GM19043 (cell line): Measurements from ENCODE around the gene HEXD.

ENCODE experiments used
- ATAC-seq: cut with Tn5 transposase; IDR thresholded peaks from one replicate; pipeline ENCODE4 v1.9.1; 2021; ENCODE audit warnings: low read depth; ENCODE audit not compliant: unreplicated experiment

HEXD gene

DNA sequence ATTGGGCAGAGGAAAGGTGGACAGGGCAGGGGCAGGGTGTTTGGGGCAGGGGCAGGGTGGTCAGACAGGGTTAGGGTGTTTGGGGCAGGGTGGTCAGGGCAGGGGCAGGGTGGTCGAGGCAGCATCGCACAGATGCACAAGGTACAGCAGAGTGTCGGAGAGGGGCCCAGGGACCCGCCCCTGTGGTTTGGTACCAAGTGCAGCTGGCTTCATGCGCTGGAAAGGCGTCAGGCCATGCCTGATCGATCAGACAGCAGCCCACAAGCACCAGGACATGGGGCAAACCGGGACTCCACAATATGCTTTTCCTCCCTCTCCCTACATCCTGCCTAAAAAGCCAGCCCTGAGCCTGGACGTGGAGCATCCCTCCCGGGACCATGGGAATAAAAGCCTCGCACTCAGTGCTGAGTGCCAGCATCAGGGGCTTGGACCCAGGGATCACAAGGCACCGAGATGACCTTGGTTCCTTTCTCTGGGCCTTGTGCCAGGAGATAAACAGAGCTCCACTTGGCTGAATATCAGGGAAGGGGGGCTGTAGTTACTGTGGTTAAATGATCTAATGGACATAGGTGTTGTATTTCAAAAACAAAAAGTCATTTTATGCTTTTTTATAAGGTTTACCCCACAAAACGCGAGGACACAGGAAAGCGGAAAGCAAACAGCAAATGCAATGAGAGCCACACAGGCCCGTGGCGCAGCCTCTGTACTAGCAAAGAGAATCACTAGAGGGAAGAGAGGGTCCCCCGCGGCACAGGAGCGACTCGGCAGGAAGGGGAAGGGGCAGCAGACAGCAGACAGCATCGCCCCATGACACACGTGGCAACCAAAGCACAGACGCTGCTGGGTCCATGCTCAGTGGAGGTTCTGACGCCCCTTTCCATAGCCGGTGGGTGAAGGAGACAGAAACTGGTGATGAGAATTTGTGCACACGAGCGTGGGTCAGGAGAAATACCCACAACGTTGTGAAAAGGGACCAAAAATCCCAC lies 5.3 kb upstream of the HEXD start:
- ATAC-seq, result no peak

DNA sequence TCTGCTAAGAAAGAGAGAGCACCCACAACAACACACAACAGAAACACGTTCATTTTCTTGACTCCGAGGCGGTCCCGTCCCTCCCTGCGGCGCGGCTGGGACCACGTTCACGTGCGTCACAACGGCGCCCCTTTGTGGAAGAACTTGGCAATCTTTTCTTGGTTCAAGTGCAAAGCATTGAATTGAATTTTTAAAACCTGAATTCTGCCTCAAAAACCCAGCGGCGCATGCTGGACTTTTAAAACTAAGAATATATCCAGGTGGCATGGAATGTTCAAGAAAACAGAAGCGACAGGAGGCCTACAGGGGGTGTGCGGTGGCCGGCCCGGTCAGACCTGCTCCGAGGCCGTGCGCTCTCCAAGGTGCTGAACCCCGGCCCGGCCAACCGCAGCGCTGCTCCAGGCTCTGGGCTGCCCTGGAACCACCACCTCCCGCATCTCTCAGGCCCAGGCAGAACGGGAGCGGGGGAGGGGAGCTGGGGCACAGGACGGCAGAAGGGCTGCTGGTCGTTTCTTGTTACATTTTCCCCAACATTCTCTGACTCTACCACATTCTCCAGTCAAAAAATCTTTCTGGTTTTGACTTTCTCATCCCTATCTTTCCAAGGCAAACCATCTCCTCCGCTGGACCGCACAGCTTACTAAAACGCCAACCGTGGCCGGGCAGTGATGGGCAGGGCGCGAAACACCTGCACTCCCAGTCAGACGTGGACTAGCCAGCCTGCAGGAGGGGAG lies 3.4 kb upstream of the HEXD start:
- no peak for ATAC-seq

DNA sequence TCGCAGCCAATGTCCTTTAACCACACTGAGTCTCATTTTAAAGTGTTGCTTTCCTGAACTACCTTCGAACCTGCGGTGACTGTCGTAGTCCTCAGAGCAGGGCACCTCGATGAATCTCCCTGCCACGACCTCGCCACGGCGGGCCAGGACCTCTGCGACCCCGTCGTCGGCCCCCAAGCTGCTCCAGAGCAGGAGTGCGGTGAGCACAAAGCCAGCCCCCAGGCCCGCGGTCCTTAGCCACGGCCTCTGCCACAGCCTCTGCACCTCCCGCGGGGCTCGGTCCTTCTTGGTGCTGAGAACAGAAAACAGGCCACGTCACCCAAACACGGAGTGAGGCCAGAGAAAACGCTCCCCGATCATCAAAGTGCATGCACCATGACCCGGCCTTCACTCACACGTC lies 2.8 kb upstream of the HEXD start:
- ATAC-seq, result no peak

DNA sequence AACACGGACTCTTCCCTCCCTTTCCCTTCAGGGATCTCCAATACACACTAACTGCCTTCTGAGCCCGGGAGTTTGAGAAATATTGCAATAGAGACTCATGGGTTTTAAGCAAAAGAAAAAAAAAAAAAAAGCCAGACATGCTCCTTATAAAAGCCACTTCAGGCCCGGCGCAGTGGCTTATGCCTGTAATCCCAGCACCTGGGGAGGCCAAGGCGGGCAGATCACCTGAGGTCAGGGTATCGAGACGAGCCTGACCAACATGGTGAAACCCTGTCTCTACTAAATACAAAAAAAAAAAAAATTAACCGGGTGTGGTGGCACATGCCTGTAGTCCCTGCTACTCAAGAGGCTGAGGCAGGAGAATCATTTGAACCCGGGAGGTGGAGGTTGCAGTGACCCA lies 2.4 kb upstream of the HEXD start:
- no peak for ATAC-seq

DNA sequence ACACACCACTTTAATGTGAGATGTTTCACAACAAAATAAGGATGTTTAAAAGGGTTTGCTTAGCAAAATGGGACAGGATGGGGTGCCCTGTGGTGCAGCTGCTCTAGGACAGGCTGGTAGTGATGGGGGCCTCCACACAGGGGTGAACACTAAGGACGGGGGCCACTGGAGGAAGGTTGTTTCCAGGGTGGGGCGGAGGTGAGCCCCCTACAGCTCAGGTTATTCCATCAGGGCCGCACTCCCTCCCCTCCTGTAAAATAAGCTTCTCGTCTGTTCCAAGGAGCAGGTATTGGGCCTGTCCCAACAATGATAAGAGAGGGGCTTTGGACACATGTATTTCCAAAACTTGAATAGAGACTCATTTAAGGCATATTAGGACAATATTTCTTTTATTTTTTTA lies 1.9 kb upstream of the HEXD start:
- ATAC-seq, result no peak

DNA sequence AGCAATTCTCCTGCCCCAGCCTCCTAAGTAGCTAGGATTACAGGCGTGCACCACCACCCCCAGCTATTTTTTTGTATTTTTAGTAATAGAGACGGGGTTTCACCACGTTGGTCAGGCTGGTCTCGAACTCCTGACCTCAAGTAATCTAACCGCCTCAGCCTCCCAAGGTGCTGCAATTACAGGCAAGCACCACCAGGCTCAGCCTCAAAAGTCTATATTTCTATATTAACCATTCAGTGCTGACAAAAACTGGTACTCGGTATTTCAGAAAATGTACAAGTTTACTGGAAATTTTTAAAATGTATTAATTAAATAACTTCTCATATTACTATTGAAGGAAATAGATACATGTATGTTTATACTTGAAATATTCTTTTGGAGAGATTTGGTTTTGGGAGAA lies 1.4 kb upstream of the HEXD start:
- ATAC-seq, result no peak

DNA sequence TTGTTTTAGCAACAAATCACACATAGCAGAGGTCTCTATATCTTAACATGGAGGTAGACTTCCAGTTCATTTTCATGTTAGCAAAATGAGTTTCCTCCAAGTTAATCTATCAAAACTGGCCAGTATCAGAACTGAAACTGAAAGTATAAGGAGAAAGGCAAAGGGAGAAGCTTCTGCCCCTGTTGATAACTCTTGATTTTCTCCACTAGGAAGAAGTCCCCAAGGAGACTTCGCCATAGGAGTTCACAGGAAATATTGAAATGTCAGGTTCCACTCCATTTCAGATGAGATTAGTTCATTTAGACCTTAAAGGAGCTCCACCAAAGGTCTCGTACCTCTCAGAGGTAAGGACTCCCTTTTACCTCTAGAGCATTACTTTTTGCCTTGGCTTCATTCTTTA lies 1.4 kb downstream of the HEXD start:
- no peak for ATAC-seq

DNA sequence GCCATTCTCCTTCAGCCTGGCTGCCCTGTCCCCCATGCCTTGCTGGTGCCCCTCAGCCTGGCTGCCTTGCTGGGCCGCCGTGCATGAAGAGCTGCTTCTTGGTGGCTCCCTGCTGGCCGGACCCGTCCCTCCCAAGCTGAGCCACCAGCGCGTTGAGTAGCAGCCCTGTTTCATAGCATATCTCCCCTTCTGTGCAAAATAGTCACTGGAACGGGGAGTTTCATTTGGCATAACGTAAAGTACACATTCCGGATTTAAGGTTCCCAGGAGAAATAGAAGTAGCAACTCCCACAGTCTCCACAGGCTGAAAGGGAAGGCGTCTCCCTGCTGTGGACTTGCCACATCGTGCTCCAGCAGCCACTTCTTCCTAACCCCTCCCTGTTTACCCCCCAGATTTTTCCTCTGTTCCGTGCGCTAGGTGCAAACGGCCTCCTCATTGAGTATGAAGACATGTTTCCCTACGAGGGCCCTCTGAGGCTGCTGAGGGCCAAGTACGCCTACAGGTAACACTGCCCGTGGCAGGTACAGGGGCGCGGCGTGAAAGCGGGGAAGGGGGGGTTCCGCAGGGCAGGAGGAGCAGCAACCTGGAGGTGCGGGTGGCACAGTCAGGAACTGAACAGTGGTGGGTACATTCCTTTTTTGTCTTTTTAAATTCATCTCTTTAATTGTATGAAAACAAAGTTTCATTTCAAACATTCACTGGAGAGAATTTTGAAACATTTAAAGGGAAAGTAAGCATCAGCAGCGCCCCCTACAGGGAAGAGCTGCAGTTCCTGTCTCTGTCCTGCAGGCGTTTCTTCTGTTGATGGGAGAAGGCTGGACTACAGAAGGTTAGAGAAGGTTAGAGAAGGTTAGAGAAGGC lies 6.1 kb downstream of the HEXD start:
- ATAC-seq, result no peak

DNA sequence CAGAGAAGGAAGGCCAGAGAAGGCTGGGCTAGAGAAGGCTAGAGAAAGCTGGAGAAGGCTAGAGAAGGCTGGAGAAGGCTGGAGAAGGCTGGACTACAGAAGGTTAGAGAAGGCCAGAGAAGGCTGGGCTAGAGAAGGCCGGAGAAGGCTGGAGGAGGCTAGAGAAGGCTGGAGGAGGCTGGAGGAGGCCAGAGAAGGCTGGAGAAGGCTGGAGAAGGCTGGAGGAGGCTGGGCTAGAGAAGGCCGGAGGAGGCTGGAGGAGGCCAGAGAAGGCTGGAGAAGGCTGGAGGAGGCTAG lies 6.7 kb downstream of the HEXD start:
- no peak for ATAC-seq

DNA sequence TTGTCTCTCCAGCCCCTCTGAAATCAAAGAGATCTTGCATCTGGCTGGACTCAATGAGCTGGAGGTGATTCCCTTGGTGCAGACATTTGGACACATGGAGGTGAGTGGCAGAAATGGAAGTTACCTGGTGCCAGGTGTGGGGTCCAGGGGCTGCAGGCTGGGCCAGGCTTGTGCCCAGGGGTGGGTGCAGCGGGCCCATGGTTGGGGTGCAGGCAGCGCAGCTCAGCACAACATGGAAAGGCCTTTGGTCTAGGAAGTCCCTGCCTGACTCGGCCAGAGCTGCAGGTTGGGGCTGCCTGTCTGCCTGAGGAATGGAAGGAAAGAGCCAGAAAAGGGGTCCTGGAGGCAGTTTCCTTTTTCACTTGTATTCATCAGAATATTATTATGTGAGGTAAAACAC lies 10.4 kb downstream of the HEXD start:
- ATAC-seq, result no peak

DNA sequence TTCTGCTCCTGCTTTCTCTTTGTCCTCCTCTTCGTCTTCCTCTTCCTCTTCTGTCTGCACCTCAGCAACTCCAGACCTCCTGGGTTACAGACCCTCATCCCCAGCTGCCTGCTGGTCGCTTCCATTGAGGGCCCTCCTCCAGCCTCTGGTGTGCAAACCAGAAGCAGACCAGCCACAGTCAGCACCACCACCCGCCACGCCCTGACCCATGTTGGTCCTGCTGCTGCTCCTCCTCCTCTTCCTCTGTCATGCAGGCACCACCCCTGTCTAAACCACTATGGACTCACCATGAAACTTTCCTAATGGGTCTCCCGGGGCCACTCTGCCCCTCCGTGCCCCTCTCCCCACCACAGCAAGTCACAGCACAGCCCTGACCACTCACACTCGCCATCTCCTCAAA lies 11.7 kb downstream of the HEXD start:
- no peak for ATAC-seq

DNA sequence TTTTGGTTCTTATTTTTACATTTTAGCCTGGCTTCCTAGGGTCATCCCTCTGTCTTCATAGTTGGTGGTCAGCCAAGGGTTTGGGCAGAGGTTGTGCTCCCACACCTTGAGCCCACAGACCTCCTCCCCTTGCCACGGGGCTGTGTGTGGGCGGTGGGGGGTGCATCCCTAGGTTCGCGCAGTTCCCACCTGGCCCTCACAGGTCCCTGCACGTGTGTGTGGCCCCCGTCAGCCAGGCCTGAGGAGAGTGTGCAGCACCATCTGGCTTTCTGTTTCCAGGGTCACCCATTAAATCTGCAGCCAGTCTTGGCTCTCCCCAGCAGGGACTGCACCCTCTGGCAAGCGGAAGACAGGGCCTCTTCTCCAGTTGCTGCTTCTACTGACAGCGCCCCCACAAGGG lies 13.9 kb downstream of the HEXD start:
- ATAC-seq, result no peak

DNA sequence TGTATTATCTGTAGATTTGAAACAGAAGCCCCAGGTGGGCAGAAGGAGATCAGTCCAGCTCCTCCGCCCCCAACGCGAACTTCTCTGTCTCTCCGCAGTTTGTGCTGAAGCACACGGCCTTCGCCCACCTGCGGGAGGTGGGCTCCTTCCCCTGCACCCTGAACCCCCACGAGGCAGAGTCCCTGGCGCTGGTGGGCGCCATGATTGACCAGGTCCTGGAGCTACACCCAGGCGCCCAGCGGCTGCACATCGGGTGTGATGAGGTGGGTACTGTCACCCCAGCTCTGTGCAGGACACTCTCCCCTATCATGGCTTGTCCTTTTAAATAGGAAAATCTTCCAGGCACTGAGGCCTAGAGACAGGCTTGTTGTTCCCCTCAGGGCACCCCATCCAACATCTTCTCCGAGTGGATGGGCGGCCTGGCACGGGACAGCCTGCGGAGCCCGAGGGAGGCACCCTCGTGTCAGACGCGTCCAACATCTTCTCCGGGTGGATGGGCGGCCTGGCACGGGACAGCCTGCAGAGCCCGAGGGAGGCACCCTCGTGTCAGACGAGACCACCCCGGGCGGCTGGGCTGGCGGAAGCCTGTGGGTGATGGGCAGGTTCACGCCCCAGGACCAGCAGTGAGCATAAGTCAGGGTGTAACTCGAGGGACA lies 15.5 kb downstream of the HEXD start:
- no peak for ATAC-seq

DNA sequence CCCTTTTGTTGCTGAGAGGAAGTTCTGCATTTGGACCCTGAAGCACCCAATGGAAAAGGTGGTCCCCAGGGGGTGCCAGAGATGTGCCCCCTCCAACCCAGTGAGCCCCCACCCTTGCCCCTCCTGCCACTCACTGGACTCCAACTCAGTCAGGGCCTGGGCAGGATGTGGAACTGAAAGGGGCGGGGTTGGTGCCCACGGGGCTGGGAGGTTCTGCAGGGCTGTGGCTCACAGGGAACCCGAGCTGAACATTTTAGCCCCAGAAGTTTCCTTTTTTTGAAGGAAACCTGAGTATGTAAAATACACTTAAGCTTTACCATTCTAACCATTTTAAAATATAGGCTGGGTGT lies 16.0 kb downstream of the HEXD start:
- no peak for ATAC-seq

DNA sequence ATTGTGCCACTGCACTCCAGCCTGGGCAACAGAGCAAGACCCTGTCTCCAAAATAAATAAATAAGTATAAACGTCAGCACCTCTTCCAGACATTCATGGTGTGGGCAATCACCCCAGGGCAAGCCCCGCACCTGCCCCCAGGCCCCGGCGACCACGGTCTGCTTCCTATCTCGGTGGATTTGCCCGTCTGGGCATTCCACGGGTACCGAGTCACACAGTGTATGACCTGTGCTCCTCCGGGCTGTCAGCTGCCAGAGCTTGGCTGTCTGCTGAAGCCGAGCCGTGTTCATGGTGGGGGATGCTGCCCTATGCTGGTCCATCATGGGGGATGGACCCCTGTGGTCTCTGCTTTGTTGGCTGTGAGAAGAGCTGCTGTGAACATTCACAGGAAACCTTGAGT lies 17.0 kb downstream of the HEXD start:
- no peak for ATAC-seq

DNA sequence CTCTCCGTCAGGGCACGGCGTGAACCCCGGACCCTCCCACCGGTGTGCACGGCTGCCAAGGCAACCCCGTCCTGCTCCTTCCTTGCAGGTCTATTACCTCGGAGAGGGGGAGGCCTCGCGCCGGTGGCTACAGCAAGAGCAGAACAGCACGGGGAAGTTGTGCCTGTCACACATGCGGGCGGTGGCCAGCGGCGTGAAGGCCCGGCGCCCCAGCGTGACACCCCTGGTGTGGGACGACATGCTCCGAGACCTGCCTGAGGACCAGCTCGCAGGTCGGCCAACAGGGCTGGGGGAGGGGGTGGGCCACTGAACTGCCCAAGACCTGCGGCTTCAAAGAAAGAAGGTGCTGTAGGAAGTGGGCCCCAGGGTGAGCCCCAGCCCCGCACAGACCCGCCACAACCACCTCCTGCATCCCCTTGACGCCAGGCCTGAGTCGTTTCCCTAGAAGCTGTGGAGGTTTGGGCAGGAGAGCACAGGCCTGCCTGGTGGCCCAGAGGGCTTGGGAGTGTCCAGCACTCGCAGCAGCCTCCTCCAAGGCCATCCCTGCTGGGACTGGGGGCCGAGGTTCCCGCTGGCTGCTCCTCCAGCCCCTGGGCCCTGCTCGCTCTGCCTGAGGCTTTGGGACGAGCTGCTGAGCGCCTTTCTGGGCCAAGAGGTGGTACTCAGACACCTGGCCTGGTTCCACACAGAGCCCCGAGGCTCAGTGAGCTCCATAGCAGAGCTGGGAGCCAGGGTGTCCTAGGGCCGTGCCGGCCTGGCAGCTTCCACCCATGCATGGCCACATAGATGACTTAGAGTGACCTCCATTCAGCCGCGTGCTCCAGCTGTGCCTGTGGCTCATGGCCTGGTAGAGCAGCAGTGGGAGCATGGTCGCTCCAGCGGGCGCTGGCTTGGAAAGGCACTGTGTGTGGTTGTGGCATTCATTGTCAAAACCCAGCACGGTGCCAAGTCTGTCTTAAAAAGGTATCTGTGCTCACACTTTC lies 17.7 kb downstream of the HEXD start:
- no peak for ATAC-seq

DNA sequence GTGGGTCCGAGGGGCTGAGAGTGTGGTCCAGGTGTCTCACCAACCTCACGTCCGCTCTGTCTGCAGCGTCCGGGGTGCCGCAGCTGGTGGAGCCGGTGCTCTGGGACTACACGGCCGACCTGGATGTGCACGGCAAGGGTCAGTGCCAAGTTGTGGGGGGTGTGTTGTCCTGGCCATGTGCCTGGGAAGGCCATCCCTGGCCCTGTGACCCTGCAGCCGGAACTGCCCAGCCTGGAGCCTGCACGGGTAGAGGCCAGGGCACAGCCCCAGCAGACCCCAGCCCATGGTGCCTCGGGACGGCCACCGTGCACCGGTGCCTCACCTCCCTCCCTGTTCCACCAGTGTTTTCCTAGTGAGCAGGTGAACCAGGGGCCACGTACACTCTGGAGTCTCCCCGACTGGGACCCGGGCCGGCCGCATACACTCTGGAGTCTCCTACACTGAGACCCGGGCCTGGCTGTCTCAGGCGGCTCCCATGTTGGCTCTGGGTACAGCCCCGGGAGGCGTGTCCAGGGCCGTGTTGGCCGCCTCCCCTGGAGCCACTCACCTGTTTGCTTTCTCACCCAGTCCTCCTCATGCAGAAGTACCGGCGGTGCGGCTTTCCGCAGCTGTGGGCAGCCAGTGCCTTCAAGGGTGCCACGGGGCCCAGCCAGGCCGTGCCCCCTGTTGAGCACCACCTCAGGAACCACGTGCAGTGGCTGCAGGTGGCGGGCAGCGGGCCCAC lies 18.6 kb downstream of the HEXD start:
- ATAC-seq, result no peak

DNA sequence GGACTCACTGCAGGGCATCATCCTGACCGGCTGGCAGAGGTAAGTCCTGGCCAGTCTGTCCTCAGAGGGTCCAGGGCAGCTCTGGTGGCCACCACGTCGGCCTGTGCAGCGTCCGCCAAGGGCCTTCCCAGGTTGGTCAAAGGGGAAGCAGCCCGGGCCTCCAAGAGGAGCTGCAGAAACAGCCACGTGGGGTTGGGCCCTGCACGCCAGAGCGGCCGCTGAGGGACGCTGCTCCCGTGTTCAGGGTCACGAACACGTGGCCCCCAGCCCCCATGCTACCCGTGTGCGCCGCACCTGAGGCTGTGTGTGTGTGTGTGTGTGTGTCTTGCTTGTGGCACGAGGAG lies 19.1 kb downstream of the HEXD start:
- no peak for ATAC-seq
